Mesothelial cell of epicardium (in vitro differentiated cells): ENCODE data around the gene C11orf16. TPM values are rescaled to one million over a fixed set of nuclear protein-coding genes. Genes with fewer than 3 reads are reported as not detected.

Experiments
- DNase-seq, 2 experiments: peaks; one replicate each; pipeline ENCODE4 v3.0.0; 2021; ENCODE audit warnings: low spot score in 2 of 2; ENCODE audit not compliant: unreplicated experiment in 2 of 2
- H3K27ac Mint-ChIP-seq: 2 replicates; pipeline ENCODE4 v1.8.0; 2021; ENCODE audit warnings: mixed read lengths
- H3K27me3 Mint-ChIP-seq: 2 replicates; pipeline ENCODE4 v1.8.0; 2021; ENCODE audit warnings: low read depth, mixed read lengths
- H3K36me3 Mint-ChIP-seq: 2 replicates; pipeline ENCODE4 v1.8.0; 2021; ENCODE audit warnings: mixed read lengths
- H3K4me1 Mint-ChIP-seq: 2 replicates; pipeline ENCODE4 v1.8.0; 2021; ENCODE audit warnings: mixed read lengths
- H3K4me3 Mint-ChIP-seq: 2 replicates; pipeline ENCODE4 v1.8.0; 2021; ENCODE audit warnings: mild to moderate bottlenecking, moderate library complexity, mixed read lengths
- H3K9me3 Mint-ChIP-seq: 2 replicates; pipeline ENCODE4 v1.8.0; 2021; ENCODE audit warnings: mixed read lengths
- total RNA-seq: library from RNA; stranded (reverse); gene quantifications from 3 replicates; pipeline ENCODE4 v1.2.1, GENCODE V29; 2021
- TF ChIP-seq, protein P1 (sequence below): fragments of 200-600 bp; sonication (generic); IDR thresholded peaks from one replicate; pipeline ENCODE4 v1.5.0; 2021; ENCODE audit warnings: antibody characterized with exemption; ENCODE audit not compliant: unreplicated experiment

Gene C11orf16
- total RNA-seq, 1 donor from 2014 or later = not detected

GRCh38 chr11:8930456-8931175 is 2.1 kb downstream of the C11orf16 start:
- H3K27me3 Mint-ChIP-seq = no peaks in the 10 kb centered on the region

GRCh38 chr11:8928981-8929615 is 3.6 kb downstream of the C11orf16 start:
- DNase-seq = no peak
- no peaks in the 10 kb centered on the region for H3K36me3 Mint-ChIP-seq
- H3K27me3 Mint-ChIP-seq = no peaks in the 10 kb centered on the region
- H3K4me3 Mint-ChIP-seq = no peak overlapping the region
- peaks cover 4% of the 10 kb centered on the region for H3K4me1 Mint-ChIP-seq
- TF ChIP-seq, protein P1, sequence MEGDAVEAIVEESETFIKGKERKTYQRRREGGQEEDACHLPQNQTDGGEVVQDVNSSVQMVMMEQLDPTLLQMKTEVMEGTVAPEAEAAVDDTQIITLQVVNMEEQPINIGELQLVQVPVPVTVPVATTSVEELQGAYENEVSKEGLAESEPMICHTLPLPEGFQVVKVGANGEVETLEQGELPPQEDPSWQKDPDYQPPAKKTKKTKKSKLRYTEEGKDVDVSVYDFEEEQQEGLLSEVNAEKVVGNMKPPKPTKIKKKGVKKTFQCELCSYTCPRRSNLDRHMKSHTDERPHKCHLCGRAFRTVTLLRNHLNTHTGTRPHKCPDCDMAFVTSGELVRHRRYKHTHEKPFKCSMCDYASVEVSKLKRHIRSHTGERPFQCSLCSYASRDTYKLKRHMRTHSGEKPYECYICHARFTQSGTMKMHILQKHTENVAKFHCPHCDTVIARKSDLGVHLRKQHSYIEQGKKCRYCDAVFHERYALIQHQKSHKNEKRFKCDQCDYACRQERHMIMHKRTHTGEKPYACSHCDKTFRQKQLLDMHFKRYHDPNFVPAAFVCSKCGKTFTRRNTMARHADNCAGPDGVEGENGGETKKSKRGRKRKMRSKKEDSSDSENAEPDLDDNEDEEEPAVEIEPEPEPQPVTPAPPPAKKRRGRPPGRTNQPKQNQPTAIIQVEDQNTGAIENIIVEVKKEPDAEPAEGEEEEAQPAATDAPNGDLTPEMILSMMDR = no peak
- H3K9me3 Mint-ChIP-seq = no peaks in the 10 kb centered on the region
- no peak overlapping the region for H3K27ac Mint-ChIP-seq

More at GRCh38 chr11:8930456-8931175, 2.1 kb downstream of the C11orf16 start:
- Mint-ChIP-seq H3K9me3 (no peaks in the 10 kb centered on the region), H3K36me3 (no peaks in the 10 kb centered on the region), H3K27ac (no peak overlapping the region), H3K4me1 (peaks cover 15% of the 10 kb centered on the region), H3K4me3 (no peak overlapping the region)
- DNase-seq = no peak
- TF ChIP-seq, protein P1 = no peak

- H3K27me3 Mint-ChIP-seq = no peaks in the 10 kb centered on the region
- no peaks in the 10 kb centered on the region for H3K9me3 Mint-ChIP-seq
- H3K4me1 Mint-ChIP-seq = peaks cover 4% of the 10 kb centered on the region
- no peak for DNase-seq
- TF ChIP-seq, protein P1 = no peak
- H3K36me3 Mint-ChIP-seq = no peaks in the 10 kb centered on the region
- no peak overlapping the region for H3K27ac Mint-ChIP-seq
- H3K4me3 Mint-ChIP-seq = no peak overlapping the region
Observed at GRCh38 chr11:8928205-8928604, 4.5 kb downstream of the C11orf16 start.

GRCh38 chr11:8927233-8927632 is 5.5 kb downstream of the C11orf16 start:
- DNase-seq = no peak
- Mint-ChIP-seq H3K4me1 (no peaks in the 10 kb centered on the region), H3K36me3 (peaks cover 3% of the 10 kb centered on the region), H3K27ac (no peak overlapping the region), H3K4me3 (no peak overlapping the region), H3K27me3 (no peaks in the 10 kb centered on the region), H3K9me3 (no peaks in the 10 kb centered on the region)
- TF ChIP-seq, protein P1 = no peak

DNA sequence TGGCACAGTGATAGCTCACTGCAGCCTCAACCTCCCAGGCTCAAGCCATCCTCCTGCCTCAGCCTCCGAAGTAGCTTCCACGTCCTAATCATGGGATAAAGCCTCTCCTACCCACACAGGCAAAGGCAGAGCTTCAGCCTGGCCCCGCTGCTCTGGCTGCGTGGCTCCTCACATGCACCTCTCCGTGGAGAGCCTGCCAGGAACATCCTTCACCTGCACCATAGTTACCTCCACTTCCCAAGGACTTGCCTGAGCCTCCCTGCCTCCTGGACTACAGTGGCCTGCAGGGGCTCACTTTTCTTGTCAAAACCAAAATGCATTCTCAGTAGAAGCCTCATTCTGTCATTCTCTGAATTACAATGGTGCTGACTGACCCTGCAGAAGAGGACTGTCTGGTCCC is 6.5 kb downstream of the C11orf16 start:
- Mint-ChIP-seq H3K4me3 (no peak overlapping the region), H3K36me3 (peaks cover 8% of the 10 kb centered on the region), H3K4me1 (no peaks in the 10 kb centered on the region), H3K27ac (no peak overlapping the region), H3K27me3 (no peaks in the 10 kb centered on the region), H3K9me3 (no peaks in the 10 kb centered on the region)
- DNase-seq = no peak
- TF ChIP-seq, protein P1 = no peak
